IPS-18c (cell line): Measurements from ENCODE around the gene RBFOX1.

Experiments used
- H3K4me3 ChIP-seq: 2 replicates; pipeline ENCODE4 v1.7.0; 2013; ENCODE audit warnings: low read depth, mild to moderate bottlenecking, low read length, moderate library complexity; ENCODE audit not compliant: insufficient read depth
- H3K9me3 ChIP-seq: one replicate; pipeline ENCODE4 v1.6.1; 2013; ENCODE audit warnings: mild to moderate bottlenecking, low read length, moderate library complexity; ENCODE audit not compliant: control insufficient read depth, insufficient read depth

The RBFOX1 gene

DNA sequence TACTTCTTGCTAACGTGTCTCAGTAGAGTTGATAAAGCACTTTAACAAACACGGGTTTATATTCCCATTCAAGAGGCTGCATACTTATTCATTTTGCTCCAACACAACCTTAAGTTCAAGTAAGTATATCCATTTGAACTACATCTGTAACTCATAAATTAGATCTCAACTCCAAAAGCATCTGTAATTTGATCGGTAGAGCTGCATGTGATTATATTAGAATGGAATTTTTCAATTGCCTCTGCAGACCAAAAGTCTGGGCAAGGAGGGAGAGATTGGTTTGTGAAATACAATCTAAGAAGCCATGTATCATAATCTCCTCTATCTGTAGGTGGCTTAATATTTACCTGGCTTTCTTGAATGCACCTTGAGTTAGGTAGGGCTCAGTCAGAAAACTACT, 371.0 kb downstream of the RBFOX1 start:
- no peaks in the 10 kb centered on the region for H3K9me3 ChIP-seq
- no peak overlapping the region for H3K4me3 ChIP-seq

DNA sequence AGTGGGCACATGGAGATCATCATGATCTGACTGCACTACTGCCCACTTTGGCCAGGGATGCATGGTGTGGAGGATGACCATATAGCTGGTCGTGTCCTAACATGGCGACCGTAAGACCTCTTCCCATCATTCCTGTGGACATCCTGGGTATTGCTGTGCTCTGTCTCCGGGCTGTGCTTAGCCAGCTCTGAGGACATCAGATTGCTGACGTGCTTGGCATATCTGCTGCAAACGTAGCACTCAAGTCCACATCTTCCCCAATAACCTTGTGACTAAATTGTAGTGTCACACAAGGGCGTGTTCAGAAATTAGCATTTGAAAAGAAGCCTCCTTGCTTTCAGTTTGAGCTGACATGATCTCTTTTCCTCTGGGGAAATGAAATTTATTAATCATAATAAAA, 373.2 kb downstream of the RBFOX1 start:
- H3K9me3 ChIP-seq = no peaks in the 10 kb centered on the region

DNA sequence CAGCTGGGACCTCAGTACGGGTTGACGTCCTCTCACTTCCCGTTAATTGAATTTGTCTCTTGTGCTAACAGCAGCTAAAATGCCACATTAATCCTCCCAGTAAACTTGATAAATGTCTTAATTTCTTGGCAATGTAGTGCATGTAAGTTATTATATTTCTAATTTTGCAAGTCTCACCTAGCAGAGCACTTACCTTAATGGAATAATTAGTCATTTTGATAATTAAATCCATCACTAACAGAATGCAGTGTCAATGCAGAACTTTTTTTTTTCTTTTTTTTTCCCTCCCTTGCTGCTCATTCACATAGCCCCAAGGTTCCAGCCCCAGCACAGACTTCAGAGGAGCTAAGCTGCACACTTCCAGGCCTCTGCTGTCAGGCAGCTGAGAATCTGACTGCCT, 376.5 kb downstream of the RBFOX1 start:
- H3K9me3 ChIP-seq = no peaks in the 10 kb centered on the region
- no peak overlapping the region for H3K4me3 ChIP-seq

More for the DNA sequence above, 373.2 kb downstream of the RBFOX1 start:
- H3K4me3 ChIP-seq = no peak overlapping the region

DNA sequence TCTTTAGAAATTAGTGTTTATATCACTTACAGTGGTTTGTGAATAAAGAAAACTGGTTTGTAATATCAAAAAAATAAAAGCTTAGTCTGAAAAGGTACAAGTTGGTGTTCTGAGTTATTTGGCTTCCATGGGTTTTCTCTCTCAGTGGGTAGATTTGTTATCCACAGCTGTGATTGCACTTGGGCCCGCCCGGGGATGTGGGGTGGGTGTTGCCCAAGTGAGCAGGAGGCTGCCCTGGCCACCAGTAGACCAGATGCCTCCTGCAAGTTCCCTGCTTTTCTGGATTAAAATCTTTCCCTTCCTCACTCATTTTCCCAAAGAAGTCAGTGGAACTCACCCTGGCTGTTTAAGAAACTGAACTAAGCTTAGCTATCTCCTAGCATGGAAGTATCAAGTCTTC, 380.6 kb downstream of the RBFOX1 start:
- no peaks in the 10 kb centered on the region for H3K9me3 ChIP-seq
- H3K4me3 ChIP-seq = no peak overlapping the region

DNA sequence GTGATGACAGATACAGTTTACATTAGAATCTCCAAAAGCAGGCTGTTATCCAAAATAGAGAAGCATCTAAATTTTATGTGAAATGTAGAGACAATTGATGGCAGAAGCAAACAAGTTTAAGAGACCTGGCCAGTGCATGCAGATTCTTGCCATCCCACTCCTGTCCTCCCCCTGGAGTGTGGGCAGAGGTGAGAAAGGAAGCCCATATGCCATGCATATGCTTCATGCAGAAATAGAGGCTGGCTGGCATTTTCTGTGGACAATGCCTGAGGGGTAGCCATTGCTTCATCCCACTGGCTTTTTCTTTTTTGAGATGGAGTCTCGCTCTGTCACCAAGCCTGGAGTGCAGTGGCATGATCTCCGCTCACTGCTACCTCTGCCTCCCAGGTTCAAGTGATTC, 382.1 kb downstream of the RBFOX1 start:
- Histone ChIP-seq H3K4me3 (no peak overlapping the region), H3K9me3 (no peaks in the 10 kb centered on the region)

DNA sequence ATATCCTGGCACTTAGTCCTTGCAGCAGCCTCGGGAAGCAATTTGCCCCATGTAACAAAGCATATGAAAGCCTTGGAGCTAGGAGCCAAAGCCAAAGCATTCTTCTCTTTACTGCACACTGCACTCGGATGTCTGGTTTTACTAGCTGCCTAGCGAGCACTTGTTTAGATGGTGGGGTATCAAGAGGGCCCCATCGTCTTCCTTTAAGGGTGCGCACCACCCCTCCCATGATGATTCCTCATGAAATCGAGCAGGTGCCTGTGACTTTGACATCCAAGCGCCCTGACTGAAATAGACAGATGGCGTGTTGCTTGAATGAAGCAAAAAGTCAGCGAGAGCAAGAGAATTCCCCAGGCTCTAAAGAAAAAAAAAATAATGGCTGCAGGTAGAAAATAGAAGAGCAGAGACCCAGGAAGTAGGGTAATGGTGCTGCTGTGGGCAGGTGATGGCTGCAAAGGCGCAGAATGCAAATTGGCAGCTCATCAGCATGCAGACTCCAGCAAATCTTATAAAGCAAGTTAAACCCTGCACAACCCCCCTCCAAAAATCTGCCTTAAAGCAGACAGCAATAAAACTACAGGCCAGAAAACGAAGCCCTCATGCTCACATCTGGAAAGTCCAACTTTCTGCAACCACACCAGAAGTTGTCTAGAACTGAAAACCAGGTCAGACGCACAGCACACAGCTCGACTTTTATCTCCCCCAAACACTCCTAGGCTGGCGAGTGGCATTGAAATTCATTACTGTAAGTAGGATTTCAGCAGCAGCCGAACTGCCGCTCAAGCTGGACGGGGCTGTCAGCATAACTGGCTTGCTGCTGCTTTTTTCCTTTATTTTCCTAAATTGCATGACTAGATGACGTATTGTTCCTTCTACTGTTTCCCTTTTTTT, 384.3 kb downstream of the RBFOX1 start:
- Histone ChIP-seq H3K9me3 (no peaks in the 10 kb centered on the region), H3K4me3 (no peak overlapping the region)

DNA sequence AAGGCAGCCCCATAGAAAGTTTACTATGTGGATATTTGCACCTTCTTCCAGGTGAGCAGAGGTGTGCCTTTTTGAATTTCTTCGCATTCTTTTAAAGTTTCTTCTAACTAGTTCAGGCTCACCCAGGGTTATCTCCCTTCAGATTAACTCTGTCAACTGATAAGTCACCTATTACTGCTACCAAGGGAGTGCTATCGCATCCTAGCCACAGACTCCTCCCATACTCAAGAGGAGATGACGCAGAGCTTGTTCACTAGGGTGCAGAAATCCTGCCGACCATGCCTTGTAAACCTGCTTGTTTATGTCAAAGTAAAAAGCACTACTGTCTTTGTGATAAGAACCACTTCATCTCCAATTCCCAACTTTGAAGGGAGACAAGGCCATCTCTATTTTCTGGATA, 390.1 kb downstream of the RBFOX1 start:
- Histone ChIP-seq H3K4me3 (no peak overlapping the region), H3K9me3 (no peaks in the 10 kb centered on the region)

DNA sequence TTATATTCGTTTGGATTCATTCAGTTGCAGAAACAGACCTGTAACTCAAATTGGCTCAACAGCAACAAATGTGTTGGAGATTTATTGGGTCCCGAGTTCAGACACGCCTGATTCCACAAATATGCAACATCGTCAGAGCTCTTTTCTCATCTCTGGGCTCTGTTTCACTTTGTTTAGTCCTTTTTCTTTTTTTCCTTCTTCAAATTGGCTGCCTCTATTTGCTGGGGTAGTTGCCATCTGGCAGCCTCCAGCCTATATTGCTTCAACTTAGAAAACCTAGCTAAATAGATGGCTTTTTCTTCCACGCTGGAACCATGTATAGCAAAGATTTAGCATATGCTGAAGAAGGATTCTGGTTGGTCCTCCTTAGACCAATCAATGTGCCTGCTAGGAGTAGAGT, 398.5 kb downstream of the RBFOX1 start:
- Histone ChIP-seq H3K4me3 (no peak overlapping the region), H3K9me3 (no peaks in the 10 kb centered on the region)

DNA sequence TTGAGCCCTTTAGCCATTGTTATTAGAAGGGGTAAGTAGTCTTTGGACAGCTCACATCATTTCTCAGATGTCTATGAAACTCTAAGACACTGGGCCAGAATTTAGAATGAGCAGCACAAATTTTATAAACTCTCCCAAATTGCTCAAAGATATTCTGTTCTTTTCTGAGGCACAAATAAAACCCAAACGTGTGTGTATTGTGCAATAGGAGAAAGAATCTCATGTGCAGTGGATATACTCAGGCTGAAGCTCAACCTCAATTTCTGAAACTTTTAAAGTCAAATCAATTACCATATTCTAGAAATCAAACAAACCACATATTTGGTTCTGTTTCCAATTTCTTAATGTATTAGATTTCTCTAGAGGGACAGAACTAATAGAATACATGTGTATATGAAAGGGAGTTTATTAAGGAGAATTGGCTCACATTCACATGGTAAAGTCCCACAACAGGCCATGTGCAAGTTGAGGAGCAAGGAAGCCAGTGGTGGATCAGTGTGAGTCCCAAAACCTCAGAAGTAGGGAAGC, 403.6 kb downstream of the RBFOX1 start:
- Histone ChIP-seq H3K4me3 (no peak overlapping the region), H3K9me3 (no peaks in the 10 kb centered on the region)

DNA sequence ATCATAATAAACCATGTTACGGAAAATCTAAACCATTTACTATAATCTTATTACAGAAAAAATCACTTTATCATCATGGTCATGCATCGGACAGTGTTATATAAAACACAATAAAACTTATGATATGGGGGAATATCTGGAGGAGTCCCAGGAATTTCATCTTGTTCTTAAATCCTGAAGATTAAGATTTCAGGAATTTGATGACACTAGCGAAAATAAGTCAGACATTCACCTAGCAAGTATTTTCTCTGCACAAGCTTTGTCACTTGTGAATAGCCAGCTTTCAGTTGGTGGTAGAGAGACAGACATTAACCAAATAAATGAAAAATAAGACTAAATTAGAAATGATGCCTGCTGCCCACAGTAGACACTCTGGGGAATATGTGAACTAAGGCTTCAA, 410.0 kb downstream of the RBFOX1 start:
- H3K9me3 ChIP-seq = no peaks in the 10 kb centered on the region
- no peak overlapping the region for H3K4me3 ChIP-seq

DNA sequence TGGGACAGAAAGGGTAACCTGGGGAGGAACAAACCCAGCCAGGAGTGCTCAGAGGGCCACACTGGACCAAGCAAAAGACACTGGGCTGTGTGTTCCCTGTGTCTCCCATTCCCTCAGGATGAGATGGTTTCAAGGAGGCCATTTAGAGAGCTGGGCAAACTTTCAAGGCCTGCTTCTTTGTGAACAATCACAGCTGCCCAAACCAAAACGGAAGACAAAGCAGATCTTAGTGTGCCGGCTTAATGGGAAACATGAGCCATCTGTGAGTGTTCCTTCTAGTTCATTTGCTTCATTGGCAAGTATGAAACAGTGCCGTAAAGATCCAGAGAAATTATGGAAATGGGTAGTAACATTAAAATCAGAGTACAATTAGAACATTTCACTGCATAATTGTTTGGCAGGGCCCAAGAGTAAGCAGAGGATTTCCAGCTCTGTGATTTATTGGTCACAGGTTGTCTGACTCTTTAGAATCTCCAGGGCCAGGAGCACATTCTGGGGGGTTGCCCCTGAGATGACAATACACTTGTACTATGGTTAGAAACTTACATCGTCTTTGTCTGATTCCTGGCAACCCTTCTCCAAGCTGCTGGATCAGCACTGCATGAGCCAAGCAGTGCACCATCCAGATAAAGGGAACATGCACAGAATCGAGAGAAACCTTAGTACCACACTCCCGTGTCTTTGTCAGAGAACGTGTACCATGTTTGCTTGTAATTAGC, 412.1 kb downstream of the RBFOX1 start:
- Histone ChIP-seq H3K9me3 (no peaks in the 10 kb centered on the region), H3K4me3 (no peak overlapping the region)

DNA sequence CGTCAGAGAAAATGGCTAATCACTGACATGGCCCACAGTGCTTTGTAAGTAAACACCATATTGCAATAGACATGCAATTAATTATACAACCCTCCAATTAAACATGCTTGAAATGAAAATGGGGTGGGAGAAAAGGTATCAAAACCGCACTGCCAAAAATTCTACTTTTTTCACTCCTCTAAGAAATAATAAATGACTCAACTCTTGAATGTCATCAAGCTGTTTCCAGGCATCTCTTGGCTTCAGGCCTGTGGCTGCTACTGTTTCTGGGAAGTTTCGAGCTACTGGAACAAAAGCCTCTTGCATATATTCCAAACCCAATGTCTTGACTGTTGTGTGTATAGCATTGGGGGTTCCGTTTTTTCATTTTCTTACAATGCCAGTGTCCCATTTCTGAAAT, 412.6 kb downstream of the RBFOX1 start:
- Histone ChIP-seq H3K4me3 (no peak overlapping the region), H3K9me3 (no peaks in the 10 kb centered on the region)

DNA sequence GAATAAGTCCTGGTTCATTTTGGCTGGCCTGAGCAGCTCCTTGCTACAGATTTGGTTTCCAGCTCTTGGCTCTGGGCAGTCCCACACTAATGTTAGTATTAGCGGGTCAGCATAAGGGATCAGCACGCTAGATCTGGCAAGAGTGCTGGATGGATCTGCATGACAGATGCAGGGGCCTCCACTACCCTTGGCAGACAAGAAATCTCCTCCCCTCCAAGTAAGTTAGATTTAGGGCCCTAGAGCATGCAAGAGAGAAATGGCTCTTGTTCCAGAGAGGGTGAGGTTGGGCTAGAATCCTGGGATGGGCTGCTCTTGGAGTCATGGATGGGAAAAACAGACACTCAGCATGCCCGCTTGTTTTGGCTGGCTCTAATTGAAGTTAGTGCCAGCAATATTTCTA, 414.3 kb downstream of the RBFOX1 start:
- Histone ChIP-seq H3K4me3 (no peak overlapping the region), H3K9me3 (no peaks in the 10 kb centered on the region)

DNA sequence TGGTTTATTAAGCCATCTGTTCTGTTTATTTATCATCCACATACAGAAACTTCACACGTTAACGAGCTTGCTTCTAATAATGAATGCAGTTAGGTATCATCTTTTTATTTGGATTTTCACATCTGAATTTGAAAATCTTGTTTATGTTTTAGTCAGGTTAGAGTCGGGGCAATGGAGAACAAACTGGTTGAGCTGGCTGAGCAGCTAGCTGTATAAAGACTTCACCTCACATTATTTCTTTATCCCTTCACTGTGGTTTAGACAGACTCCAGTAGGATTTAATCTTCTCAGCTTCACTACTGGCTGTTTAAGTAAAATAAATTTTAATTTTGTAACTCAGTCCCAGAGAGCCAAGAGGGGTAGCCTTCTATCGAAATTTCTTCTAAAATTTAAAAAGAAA, 415.9 kb downstream of the RBFOX1 start:
- no peak overlapping the region for H3K4me3 ChIP-seq
- no peaks in the 10 kb centered on the region for H3K9me3 ChIP-seq

DNA sequence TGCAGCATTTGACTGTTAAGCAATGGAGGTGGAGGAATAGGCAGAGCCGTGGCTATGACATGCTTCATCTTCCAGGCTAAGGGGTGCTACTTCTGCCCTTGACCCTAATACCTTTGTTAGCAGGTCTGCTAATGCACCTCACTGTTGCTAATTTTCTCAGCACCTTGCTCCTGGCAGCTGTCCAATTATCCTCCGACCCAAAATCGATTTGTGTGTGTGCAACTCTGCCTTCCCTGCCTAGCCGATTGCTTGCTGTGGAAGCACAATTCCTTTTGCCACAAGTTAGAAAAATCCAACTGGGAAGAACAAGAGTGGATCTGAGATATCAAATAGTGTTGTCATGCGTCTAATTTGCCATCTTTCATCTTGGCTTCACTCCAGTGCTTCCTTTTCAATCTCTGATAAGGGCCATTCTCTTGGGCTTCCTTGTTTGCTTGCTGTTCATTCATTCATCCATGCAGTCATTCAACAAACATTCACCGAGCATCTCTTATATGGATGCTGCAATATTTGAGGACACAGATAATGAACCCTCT, 422.8 kb downstream of the RBFOX1 start:
- no peak overlapping the region for H3K4me3 ChIP-seq
- peaks cover 2% of the 10 kb centered on the region for H3K9me3 ChIP-seq
